ENCODE results near the gene SPACDR. TPM values are rescaled to one million over a fixed set of nuclear protein-coding genes. Genes with fewer than 3 reads are reported as not detected.

SPACDR gene
- polyA plus RNA-seq, 1 experiment = 0.76 TPM

- TF ChIP-seq CTCF (IDR thresholded peaks at IDR 0.05; ENCODE audit: low read depth, low read length) = no peak
- Histone ChIP-seq H3K27me3 (ENCODE audit: control insufficient read depth, insufficient read depth, low read length) (no peaks in the 10 kb centered on the region), H3K4me3 (ENCODE audit: low read depth, low read length) (peak overlapping the region; percentile 94), H3K27ac (ENCODE audit: low read depth, low read length) (no peak overlapping the region), H3K9me3 (ENCODE audit: control insufficient read depth, insufficient read depth, low read length) (peaks cover 5% of the 10 kb centered on the region; the same call in 1 of the 2 replicates)
- ChIA-PET CTCF (interaction anchor here (1.5 to 2.0 kb wide), 2 partner anchors 9 to 12 kb away, joined by 3 to 7 read pairs; no protein-coding TSS in a partner anchor), POLR2A (interaction anchor here (0.6 to 2.2 kb wide), 6 partner anchors 12 to 108 kb away, joined by 3 to 15 read pairs (median 4); partner anchors contain the start of genes FBXO24, LRCH4 and ZCWPW1)
- no peak for DNase-seq (ENCODE audit: low read depth, low spot score)
These were observed 13.8 kb upstream of the SPACDR start for GRCh38 chr7:100477871-100478267.

- ChIA-PET CTCF (interaction anchor here (0.5 to 3.4 kb wide), 7 partner anchors 8 to 362 kb away, joined by 3 to 15 read pairs (median 4); no protein-coding TSS in a partner anchor), POLR2A (interaction anchor here (0.6 to 2.2 kb wide), 6 partner anchors 11 to 109 kb away, joined by 3 to 15 read pairs (median 6); partner anchors contain the start of genes FBXO24, LRCH4 and ZCWPW1)
- peak; percentile 30; the same call in 1 of the 2 replicates for TF ChIP-seq CTCF (IDR thresholded peaks at IDR 0.05; ENCODE audit: low read depth, low read length)
- no peak for DNase-seq (ENCODE audit: low read depth, low spot score)
- Histone ChIP-seq H3K27ac (ENCODE audit: low read depth, low read length) (no peak overlapping the region), H3K27me3 (ENCODE audit: control insufficient read depth, insufficient read depth, low read length) (no peaks in the 10 kb centered on the region), H3K9me3 (ENCODE audit: control insufficient read depth, insufficient read depth, low read length) (peaks cover 5% of the 10 kb centered on the region; the same call in 1 of the 2 replicates), H3K4me3 (ENCODE audit: low read depth, low read length) (peak overlapping the region; percentile 94)
These were observed 13.1 kb upstream of the SPACDR start for GRCh38 chr7:100476903-100477870.

- TF ChIP-seq CTCF (IDR thresholded peaks at IDR 0.05; ENCODE audit: low read depth, low read length) = no peak
- H3K27ac ChIP-seq (ENCODE audit: low read depth, low read length) = no peak overlapping the region
- peak overlapping the region; percentile 94 for H3K4me3 ChIP-seq (ENCODE audit: low read depth, low read length)
- POLR2A ChIA-PET = interaction anchor here (0.7 kb wide), 1 partner anchor 79 kb away, joined by 12 read pairs; no protein-coding TSS in a partner anchor
- CTCF ChIA-PET = interaction anchor here (1.4 to 3.4 kb wide), 3 partner anchors 69 to 87 kb away, joined by 3 to 15 read pairs (median 4); no protein-coding TSS in a partner anchor
- H3K27me3 ChIP-seq (ENCODE audit: control insufficient read depth, insufficient read depth, low read length) = no peaks in the 10 kb centered on the region
- H3K9me3 ChIP-seq (ENCODE audit: control insufficient read depth, insufficient read depth, low read length) = peaks cover 5% of the 10 kb centered on the region; the same call in 1 of the 2 replicates
- DNase-seq (ENCODE audit: low read depth, low spot score) = no peak
These were observed 12.2 kb upstream of the SPACDR start for GRCh38 chr7:100476101-100476780.

GRCh38 chr7:100475549-100475948 lies 11.5 kb upstream of the SPACDR start:
- ChIA-PET CTCF (interaction anchor here (1.4 to 3.4 kb wide), 2 partner anchors 84 to 88 kb away, joined by 4 to 15 read pairs; no protein-coding TSS in a partner anchor), POLR2A (no interaction called here)
- H3K9me3 ChIP-seq (ENCODE audit: control insufficient read depth, insufficient read depth, low read length) = peaks cover 5% of the 10 kb centered on the region; the same call in 1 of the 2 replicates
- no peak for DNase-seq (ENCODE audit: low read depth, low spot score)
- H3K27ac ChIP-seq (ENCODE audit: low read depth, low read length) = no peak overlapping the region
- H3K4me3 ChIP-seq (ENCODE audit: low read depth, low read length) = peak overlapping the region; percentile 94
- no peaks in the 10 kb centered on the region for H3K27me3 ChIP-seq (ENCODE audit: control insufficient read depth, insufficient read depth, low read length)
- TF ChIP-seq CTCF (IDR thresholded peaks at IDR 0.05; ENCODE audit: low read depth, low read length) = no peak
